ENCODE measurements around the gene ERBIN.

- TF ChIP-seq SRF (IDR thresholded peaks at IDR 0.05; ENCODE audit: low read depth in 2 of 2, low read length in 2 of 2), result no peak
- TF ChIP-seq RUNX3 (IDR thresholded peaks at IDR 0.05; ENCODE audit: low read length), result no peak
- no peak for TF ChIP-seq JUND (IDR thresholded peaks at IDR 0.05; ENCODE audit: low read depth, low read length)
- TF ChIP-seq CTCF (IDR thresholded peaks at IDR 0.05 in 2 of 3, conservative IDR thresholded peaks at IDR 0.05 in 1 of 3; ENCODE audit: control insufficient read depth in 2 of 3, extremely low read depth in 1 of 3, insufficient read depth in 1 of 3, low read depth in 3 of 3, low read length in 3 of 3), result no peak
- no peak for TF ChIP-seq CEBPB (IDR thresholded peaks at IDR 0.05; ENCODE audit: borderline replicate concordance in 1 of 2, low read depth in 2 of 2, low read length in 2 of 2)
- no peak for TF ChIP-seq ATF7 (IDR thresholded peaks at IDR 0.05; ENCODE audit: low read depth)
- no peak for TF ChIP-seq GABPA (IDR thresholded peaks at IDR 0.05; ENCODE audit: low read depth)
- no peak for TF ChIP-seq HDAC2 (IDR thresholded peaks at IDR 0.05)
These were observed 518 bp downstream of the ERBIN start for GRCh38 chr5:65926893-65927292.

Measured in GM12878 (cell line).